Activated CD4-positive, alpha-beta T cell treated with anti-CD3 and anti-CD28 coated beads for 4 hours (primary cell): ENCODE measurements around the gene ATXN7L1.
"Not testable (repeated sequence)": the region's sequence is repeated elsewhere in the genome, so short reads cannot be mapped to it uniquely, and the experiment has no call there.

Source experiments
- DNase-seq, 2 donors: peaks; one replicate each; pipeline ENCODE4 v3.0.0-alpha.2; 2020

Gene ATXN7L1

DNA sequence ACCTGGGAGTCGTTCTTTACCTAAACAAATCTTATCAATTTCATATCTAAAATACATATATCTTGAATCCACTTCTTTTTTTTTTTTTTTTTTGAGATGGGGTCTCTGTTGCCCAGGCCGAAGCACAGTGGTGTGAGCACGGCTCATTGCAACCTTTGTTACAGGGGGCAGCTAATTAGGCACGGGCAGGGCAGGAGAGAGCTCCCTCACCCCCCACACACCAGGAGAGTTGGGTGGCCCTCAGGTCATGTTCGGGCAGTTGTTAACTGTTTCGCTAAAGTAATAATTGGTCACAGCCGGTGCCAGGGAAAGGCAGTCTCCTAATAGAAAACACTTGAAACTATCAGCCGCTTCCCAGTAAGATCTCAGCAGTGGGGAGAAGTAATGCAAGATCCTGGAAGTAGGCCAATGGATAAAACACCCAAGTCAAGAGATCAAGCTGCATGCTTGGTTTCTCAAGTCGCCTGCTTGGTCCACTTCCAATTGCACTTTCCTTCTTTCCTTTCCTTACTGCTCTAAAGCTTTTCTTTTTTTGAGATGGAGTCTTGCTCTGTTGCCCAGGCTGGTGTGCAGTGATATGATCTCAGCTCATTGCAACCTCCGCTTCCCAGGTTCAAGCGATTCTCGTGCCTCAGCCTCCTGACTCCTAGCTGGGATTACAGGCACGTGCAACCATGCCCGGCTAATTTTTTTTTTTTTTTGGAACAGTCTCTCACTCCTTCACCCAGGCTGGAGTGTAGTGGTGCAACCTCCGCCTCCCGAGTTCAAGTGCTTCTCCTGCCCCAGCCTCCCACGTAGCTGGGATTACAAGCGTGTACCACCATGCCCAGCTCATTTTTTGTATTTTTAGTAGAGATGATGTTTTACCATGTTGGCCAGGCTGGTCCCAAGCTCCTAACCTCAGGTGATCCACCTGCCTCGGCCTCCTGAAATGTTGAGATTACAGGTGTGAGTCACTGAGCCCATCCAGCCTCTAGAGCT is 273.8 kb downstream of the ATXN7L1 start:
- no peak for DNase-seq

DNA sequence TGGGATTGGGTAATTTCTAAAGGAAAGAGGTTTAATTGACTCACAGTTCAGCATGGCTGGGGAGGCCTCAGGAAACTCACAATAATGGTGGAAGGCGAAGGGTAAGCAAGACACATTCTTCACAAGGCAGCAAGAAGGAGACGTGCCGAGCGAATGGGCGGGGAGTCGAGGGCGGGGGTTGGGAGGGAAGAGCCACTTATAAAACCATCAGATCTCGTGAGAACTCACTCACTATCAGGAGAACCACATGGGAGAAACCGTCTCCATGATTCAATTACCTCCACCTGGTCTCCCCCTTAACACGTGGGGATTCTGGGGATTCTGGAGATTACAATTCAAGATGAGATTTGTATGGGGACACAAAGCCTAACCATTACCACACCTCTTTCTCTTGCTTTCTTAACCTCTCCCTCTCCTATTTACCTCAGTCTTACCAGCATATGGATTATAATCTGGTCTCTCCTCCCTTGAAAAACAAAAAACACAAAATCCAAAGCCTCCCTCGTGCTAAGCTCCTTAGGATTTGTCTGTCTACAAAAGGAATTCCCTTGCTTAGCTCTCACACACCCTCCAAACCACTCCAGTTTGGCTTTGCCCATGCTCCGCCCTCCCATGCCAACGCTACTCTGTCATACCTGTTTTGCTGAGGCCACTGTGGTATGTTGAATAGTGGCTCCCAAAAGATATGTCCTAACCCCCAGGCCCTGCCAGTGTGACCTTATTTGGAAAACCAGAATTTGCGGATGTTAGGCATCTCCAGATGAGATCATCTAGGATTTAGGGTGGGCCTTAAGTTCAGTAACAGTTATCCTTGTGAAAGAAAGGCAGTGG is 275.5 kb downstream of the ATXN7L1 start:
- DNase-seq = no peak

DNA sequence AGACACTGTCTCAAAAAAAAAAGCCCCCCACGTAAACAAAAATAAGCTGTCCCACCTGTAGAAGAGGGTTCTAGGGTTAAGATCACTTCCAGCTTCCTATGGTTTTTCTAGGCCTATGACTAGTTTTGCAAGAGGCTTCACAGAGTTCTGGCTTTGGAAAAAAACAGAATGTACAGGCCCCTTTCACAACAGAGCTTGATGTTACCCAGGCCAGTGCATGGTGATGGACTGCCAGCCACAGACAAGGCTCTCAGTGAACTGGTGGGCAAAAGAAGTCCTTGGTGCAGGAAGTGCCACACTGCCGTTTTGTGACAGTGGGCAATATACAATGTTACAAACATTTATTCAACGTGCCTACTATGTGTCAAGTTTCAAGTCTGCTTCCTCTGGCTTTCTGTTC is 276.8 kb downstream of the ATXN7L1 start:
- no peak for DNase-seq

DNA sequence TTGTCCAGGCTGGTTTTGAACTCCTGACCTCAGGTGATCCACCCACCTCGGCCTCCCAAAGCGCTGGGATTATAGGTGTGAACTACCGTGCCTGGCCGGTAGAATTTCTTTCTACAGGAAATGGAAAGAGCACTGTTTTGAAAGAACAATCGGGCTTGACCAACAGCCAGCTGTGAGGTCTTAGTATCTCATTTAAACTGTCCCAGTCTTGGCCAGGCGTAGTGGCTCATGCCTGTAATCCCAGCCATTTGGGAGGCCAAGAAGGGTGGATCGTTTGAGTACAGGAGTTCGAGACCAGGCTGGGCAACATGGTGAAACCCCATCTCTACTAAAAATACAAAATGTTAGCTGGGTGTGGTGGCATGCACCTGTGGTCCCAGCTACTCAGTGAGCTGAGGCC is 277.3 kb downstream of the ATXN7L1 start:
- not testable (repeated sequence) for DNase-seq

DNA sequence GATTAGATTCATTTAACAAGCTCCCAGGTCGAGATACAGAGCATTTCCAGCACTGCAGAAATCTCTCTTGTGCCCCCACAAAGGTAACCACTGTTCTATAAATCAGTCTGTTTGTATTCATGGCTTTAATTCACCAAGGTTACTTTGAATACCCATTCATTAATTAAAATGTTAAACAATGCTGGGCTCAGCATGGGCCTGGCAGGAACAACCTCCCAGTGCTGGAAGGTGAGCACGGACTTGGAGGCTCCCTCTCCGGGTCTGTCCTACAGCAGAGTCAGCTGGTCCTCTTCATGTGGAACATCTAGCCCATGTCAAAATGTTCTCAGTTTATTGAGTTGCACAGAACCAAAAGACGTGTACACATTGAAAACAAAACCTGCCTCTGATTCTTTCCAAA is 279.5 kb downstream of the ATXN7L1 start:
- no peak for DNase-seq

DNA sequence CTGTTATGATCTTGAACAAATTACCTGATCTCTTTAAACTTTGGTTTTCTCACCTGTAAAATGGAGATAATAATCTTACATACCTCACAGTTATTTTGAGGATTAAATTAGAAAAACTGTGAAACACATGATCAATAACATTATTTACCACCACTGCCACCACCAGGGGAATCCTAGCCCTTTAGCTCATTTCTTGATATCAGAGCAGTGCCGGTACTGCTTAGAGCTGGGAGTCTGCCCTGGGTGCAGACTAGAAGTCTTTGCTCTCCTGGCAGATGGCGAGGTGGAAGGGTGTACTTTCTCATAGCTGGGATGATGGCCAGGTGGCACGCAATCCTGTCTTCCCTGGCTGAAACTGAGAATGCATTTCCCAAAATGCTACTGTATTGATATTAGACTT is 282.4 kb downstream of the ATXN7L1 start:
- no peak for DNase-seq

DNA sequence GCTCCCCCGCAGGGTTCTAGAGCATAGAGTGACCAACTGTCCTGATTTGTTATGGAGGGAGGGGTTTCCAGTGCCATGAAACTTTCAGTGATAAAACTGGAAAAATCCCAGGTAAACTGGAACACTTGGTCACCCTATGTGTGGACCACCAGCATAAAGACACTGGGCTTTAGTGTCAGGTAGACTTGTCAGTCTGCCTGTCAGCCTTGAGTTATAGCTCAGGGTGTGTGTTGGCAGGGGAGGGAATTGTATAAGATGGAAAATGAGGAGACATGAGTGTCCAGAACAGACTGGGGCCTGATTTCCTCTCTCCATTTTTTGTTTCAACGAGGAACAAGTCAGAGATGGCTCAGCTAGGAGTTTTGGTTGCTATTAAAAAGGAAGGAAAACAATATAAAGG is 284.9 kb downstream of the ATXN7L1 start:
- DNase-seq = no peak

DNA sequence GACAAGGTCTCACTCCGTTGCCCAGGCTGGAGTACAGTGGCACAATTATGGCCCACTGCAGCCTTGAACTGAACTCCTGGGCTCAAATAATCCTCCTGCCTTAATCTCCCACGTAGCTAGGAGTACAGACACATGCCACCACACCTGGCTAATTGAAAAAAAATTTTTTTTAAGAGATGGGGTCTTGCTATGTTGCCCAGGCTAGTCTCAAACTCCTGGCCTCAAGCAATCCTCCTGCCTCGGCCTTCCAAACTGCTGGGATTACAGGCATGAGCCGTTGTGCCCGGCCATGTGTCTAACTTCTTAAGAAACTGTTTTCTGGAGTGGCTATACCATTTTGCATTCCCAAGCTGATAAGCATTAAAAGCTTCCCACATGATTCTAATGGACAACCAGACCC is 285.6 kb downstream of the ATXN7L1 start:
- no peak for DNase-seq

DNA sequence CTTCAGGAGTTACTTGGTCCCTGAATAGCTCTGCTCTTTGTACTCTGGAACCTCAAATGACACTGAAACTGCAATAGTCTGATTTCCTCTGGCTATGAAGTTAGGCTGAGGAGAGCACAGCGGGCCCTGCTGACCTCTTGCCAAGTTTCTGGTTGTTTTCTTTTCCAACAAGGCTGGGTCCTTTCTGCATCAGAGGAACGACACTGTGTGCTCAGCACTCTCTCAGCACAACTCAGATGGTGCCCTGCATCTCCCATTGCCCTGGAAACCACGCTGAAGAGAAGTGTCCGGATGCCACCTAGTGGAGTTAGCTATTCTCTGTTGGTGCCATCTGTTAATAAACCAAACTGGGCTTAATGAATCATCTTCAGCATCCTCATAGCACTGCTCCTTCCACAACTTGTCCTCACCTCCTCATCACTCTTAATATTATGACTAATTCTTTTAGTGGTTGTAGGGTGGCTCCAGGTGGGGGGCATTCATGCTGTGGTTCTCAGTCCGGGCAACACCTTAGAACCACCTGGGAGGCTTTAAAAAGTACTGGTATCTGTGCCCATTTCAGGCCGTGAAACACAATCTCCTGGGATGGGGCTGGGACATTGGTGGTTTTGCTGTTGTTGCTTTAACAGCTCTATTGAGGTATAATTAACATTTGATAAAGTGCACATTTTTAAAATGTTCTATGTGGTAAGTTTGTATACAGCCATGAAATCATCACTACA is 286.9 kb downstream of the ATXN7L1 start:
- DNase-seq = peak; percentile 37 to 42

DNA sequence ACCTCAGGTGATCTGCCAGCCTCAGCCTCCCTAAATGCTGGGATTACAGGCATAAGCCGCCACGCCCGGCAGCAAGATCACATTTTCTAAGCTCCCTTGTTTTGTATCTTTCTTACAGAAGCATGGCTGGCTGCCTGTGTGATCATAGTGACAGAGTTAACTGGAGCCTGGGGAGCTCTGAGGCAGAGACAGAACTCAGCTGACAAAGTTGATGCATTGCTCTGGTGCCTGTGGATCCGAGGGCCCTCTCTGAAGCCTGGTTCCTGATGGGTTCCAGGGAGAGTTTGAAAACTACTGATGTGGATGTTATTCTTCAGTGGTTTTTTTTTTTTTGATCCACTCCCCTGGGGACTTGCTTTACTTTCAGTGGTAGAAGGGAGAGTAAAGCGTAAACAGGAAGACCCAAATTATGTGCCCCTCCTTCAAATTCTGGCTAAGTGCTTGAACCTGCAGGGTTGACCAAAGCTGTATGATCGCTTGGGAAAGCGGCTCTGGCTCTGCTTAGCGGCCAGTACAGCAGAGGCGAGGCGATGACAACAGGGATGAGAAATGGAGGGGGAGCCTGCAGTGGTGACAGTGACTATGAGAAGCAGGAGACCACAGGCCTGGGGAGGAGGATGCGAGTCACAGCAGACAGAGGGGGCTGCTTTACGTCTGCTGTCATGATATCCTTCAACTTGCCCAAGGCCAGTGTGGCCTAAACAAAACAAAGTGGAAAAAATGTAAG is 288.3 kb downstream of the ATXN7L1 start:
- no peak for DNase-seq

DNA sequence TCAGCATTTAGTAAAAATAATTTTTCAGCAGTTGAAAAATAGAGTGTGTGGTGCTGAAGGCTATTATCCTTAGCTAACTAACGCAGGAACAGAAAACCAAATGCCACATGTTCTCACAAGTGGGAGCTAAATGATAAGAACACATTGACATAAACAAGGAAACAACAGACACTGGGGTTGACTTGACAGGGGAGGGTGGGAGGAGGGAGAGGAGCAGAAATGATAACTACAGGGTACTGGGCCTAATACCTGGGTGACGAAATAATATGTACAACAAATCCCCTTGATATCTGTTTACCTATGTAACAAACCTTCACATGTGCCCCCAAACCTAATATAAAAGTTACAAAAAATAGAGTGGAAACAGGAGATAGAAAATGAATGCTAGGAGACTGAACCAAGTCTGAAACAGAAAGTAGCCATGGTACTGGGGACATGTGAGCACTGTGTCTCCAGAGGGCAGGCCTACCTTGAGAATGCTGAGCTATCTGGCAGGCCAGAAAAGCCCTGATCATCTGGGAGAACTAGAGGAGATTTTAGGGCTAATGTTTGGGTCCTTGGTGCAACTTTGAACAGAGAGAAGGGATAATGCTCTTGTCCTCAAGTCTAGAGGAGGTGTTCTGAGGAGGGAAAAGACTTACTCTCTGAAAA is 290.4 kb downstream of the ATXN7L1 start:
- no peak for DNase-seq

DNA sequence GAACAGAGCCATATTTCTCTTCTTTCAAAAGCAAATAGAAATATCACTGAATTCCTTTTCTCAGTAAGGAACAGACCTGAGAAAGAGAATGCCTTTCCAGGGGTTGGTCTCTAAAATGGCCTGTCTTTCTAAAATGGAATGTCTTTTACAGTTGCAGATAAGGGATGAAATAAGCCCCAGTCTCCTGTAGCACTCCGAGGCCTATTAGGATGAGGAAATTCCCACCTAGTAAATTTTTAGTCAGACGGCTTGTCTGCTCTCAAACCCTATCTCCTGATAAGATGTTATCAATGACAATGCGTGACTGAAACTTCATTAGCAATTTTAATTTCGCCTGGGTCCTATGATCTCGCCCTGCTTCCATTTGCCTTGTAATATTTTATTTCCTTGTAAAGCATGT is 292.2 kb downstream of the ATXN7L1 start:
- DNase-seq = no peak

DNA sequence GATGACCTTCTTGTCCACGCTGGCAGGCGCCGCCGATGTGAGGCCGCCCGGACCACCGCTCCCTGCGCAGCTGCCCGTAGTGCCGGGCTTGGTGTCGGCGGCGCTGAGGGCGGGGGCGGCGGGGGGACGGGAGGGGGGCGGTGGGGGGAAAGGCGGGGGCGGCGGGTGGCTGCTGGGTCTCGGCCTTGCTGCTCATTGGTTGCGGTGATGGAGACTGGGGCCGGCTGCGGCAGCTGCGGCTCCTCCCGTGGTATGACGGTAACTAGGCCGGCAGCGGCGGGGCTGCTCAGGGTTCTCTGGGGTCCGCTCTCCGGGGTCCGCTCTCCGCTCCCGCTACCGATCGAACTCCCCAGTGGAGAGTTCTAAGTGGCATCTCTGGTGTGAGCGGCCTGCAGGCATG is 293.3 kb downstream of the ATXN7L1 start:
- DNase-seq = no peak

DNA sequence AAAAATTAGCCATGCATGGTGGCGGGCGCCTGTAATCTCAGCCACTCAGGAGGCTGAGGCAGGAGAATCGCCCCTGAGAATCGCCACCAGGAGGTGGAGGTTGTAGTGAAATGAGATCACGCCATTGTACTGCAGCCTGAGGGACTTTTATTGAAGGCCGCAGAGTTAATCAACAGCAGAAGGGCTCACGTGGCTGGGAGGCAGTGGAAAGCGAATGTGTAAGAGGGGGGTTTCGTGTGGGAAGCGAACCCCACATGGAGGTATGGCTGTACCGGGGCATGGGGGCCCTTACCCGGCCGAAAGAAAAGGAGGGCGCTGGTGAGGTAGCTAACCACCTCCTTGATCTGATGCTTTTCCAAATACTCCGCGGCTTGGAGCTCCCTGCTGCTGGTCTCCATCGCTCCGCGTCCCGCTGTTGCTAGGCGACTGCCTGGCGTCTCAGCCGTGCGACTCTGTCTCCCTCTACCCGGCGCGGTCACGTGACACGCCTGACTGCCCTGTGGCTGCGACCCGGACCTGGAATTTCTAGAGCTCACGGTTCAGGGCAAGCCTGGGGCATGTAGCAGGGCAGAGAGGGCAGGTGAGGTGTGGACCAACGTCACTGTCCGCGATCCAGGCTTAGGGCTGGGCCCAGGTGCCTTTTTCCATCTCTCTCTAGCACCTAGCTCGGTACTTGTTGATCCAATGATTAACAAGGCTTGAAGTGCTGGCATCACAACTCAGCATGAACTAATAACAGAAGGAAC is 295.2 kb downstream of the ATXN7L1 start, which contains the start of gene EFCAB10:
Gene EFCAB10 (minus strand): TSS at position 428 of the 746 bp plus-strand sequence. CDS start 30 bp downstream, at position 398.
- peak; percentile 20 for DNase-seq

DNA sequence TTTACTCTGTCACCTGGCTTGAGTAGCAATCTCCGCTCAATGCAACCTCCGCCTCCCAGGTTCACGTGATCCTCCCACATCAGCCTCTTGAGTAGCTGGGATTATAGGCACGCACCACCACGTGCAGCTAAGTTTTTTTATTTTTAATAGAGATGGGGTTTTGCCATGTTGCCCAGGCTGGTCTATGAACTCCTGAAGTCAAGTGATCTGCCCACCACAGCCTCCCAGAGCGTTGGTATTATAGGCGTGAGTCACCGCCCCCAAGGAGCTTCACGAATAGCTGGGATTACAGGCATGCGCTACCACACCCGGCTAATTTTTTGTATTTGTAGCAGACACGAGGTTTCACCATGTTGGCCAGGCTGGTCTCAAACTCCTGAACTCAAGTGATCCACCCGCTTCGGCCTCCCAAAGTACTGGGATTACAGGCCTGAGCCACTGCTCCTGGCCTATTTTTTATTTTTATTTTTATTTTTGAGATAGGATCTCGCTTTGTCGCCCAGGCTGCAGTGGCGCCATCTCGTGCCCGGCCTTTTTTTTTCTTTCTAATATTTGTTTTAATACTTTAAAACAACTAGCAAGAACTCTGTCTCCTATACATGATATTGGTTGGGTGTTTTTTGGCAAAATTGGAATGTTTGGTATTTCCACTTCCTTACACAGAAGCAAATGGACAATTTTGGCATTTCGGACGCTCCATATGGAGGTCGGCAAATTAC is 296.2 kb downstream of the ATXN7L1 start:
- no peak for DNase-seq

DNA sequence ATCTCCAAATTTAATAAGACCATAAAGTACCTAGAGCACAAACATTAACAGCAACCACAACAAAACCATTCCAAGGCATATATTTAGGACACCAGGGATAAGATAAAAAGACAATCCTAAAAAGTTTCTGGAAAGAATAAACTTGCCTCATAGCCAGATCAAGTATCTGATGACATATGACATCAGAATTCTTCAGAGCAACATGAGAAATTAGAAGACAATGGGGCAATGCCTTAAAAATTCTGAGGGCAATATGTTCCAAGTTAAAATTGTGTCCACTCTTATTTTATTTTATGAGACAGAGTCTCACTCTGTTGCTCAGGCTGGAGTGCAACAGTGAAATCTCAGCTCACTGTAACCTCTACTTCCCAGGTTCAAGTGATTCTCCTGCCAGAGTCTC is 297.9 kb downstream of the ATXN7L1 start:
- no peak for DNase-seq

DNA sequence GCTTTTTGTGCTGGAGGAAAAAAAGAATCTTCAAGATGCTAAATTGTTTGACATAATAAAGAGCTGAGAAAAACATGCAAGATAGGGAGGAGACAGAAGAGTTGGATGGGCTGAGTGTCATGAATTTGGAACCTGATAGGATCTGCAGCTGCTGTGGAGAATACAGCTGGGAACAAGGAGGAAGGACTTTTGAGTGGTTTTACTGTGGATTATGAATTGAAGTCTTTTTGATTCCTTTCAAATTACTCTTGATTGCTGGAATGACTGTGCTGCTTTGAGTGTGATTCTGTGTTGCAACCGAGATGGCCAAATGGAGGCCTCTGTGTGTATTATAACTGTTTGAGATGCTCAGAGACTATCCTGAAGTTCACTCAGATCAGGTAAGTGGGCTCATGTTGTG is 299.1 kb downstream of the ATXN7L1 start:
- DNase-seq = no peak

DNA sequence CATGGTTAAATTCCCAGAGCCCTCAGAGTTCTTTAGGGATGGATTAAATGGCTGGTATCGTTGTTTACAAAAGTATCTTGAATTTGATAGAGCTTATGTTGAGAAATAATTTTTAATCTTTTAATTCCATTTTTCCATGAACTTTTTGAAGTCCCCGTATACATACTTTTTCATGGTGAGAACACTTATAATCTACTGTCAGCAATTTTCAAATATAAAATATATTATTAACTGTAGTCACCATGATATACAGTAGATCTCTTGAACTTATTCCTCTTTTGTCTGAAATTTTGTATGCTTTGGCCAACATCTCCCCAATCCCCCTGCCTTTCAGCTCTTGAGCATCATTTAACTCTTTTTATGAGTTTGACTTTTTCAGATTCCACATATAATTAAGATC is 304.5 kb downstream of the ATXN7L1 start:
- DNase-seq = no peak

DNA sequence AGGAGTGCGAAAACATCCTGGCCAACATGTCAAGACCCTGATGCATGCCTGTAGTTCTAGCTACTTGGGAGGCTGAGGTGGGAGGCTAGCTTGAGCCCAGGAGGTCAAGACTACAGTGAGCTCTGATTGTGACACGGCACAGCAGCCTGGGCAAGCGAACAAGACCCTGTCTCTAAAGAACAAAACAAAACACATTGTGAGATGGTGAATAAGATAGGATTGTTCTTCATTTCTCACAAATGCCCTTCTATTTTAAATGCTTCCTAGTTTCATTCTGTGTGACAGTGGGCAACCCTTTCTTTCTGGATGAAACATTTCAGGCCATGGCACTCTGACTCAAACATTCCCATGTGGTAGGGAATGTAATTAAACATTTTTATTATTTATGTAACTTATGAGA is 308.6 kb downstream of the ATXN7L1 start:
- DNase-seq = no peak

DNA sequence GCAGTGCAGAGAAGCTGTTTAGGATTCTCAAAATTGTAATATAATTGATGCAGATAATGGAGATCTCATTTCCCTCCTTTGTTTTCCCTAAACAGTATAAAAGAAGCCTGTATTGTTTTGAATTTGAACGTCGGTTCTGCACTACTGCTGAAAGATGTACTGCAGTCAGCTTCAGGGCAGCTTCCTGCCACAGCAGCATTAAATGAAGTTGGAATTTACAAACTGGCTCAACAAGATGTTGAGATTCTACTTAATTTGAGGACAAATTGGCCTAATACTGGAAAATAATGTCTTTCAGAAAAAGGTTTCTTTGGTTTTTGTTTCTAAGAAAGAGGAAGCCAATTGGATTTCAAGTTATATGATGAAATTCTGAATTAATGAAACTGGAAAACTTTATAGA is 309.4 kb downstream of the ATXN7L1 start:
- DNase-seq = no peak
